Cardiac atrium fibroblast (primary cell): Measurements from ENCODE around the gene PCA3. TPM values are rescaled to one million over a fixed set of nuclear protein-coding genes. Genes with fewer than 3 reads are reported as not detected.

ENCODE experiments used
- total RNA-seq: library from RNA; depleted of rRNA; stranded (reverse); fragments of >200 nt; gene quantifications from 2 replicates; pipeline ENCODE4 v1.2.3, GENCODE V29; 2015

PCA3 gene
- not detected in 2 replicates for total RNA-seq

GRCh38 chr9:76764138-76764537 is at the start of gene PCA3:
TSS of gene PCA3 (plus strand) at chr9:76764438.

Other genes starting within 250 kb of the PCA3 start
- 5.2 and 17.8 TPM in 2 replicates for gene PRUNE2, start 141.7 kb downstream of the PCA3 start, total RNA-seq